Thoracic aorta (tissue), 2 donors: ENCODE results near the gene TNFRSF18. TPM values are rescaled to one million over a fixed set of nuclear protein-coding genes. Genes with fewer than 3 reads are reported as not detected.

ENCODE experiments used
- ATAC-seq: fragments of 150-250 bp; one replicate; pipeline ENCODE4 v1.8.0; 2017; ENCODE audit warnings: low read depth; ENCODE audit not compliant: insufficient number of reproducible peaks, low FRiP score
- DNase-seq: peaks from one replicate; pipeline ENCODE4 v3.0.0-alpha.2; 2020; ENCODE audit warnings: low spot score
- H3K27ac ChIP-seq, 2 donors: fragments of 200-600 bp; sonication (generic); 1 replicate in 1 of 2; 2 replicates in 1 of 2; pipeline ENCODE4 v1.5.1; 2016; ENCODE audit warnings: mild to moderate bottlenecking in 2 of 2, moderate library complexity in 2 of 2
- H3K27me3 ChIP-seq: fragments of 200-600 bp; sonication (generic); replicated peaks from 2 replicates; pipeline ENCODE4 v1.6.0; 2016; ENCODE audit warnings: mild to moderate bottlenecking; ENCODE audit not compliant: insufficient read depth
- H3K36me3 ChIP-seq: fragments of 200-600 bp; sonication (generic); one replicate; pipeline ENCODE4 v1.5.1; 2016
- H3K4me1 ChIP-seq, 2 donors: fragments of 200-600 bp; sonication (generic); 1 replicate in 1 of 2; 2 replicates in 1 of 2; pipeline versions ENCODE4 v1.5.1 to v1.6.0; 2016; ENCODE audit warnings: low read depth in 2 of 2, mild to moderate bottlenecking in 1 of 2; ENCODE audit not compliant: control insufficient read depth in 1 of 2
- H3K4me3 ChIP-seq: fragments of 200-600 bp; sonication (generic); 2 replicates; pipeline ENCODE4 v1.5.1; 2016; ENCODE audit warnings: mild to moderate bottlenecking
- H3K9me3 ChIP-seq: fragments of 200-600 bp; sonication (generic); 2 replicates; pipeline ENCODE4 v1.5.1; 2016
- CTCF ChIP-seq: fragments of 200-600 bp; sonication (generic); IDR thresholded peaks from one replicate; pipeline ENCODE4 v1.5.1; 2019; ENCODE audit warnings: antibody characterized with exemption
- total RNA-seq, 2 donors: library from RNA; depleted of rRNA; stranded (reverse); fragments of >200 nt; gene quantifications; one replicate each; pipeline versions ENCODE4 v1.1.0 to v1.2.3, GENCODE V29; 2016

TNFRSF18 gene
- total RNA-seq, 2 donors from 2014 or later = 1.3 TPM; not detected in 1

- ATAC-seq = no peak
- Histone ChIP-seq H3K36me3 (no peaks in the 10 kb centered on the region), H3K4me3 (no peak overlapping the region), H3K4me1 (no peaks in the 10 kb centered on the region), H3K27ac (no peak overlapping the region), H3K27me3 (no peaks in the 10 kb centered on the region), H3K9me3 (no peaks in the 10 kb centered on the region)
- TF ChIP-seq CTCF = no peak
- no peak for DNase-seq
Measured at GRCh38 chr1:1242461-1243265, 36.3 kb upstream of the TNFRSF18 start.

GRCh38 chr1:1241588-1242219 is 35.3 kb upstream of the TNFRSF18 start:
- H3K36me3 ChIP-seq = no peaks in the 10 kb centered on the region
- ATAC-seq = no peak
- no peak for TF ChIP-seq CTCF
- no peaks in the 10 kb centered on the region for H3K9me3 ChIP-seq
- no peak overlapping the region for H3K27ac ChIP-seq
- no peak for DNase-seq
- H3K27me3 ChIP-seq = no peaks in the 10 kb centered on the region
- H3K4me3 ChIP-seq = no peak overlapping the region
- H3K4me1 ChIP-seq = no peaks in the 10 kb centered on the region

- H3K27ac ChIP-seq = no peak overlapping the region
- no peaks in the 10 kb centered on the region for H3K4me1 ChIP-seq
- H3K4me3 ChIP-seq = no peak overlapping the region
- H3K9me3 ChIP-seq = no peaks in the 10 kb centered on the region
- ATAC-seq (no peak), DNase-seq (no peak)
- no peaks in the 10 kb centered on the region for H3K36me3 ChIP-seq
- TF ChIP-seq CTCF = no peak
- no peaks in the 10 kb centered on the region for H3K27me3 ChIP-seq
Measured at GRCh38 chr1:1240822-1241587, 34.6 kb upstream of the TNFRSF18 start.

DNA sequence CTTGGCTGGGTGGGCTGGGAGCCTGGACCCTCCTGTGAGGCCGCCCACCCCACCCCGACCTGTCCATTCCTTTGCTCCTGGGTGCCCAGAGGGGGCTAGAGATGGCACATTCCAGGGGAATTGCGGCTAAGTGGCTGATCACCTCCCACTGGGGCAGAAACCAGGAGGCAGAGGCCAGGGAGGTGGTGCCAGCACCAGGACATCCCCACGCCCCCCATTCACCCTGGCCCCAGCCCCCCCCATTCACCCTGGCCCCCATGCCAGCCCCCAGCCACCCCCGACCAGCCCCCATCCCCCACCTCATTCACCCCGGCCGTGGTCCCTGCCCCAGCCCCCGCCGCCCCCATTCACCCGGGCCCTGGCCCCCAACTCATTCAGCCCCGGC is 33.9 kb upstream of the TNFRSF18 start:
- Histone ChIP-seq H3K9me3 (no peaks in the 10 kb centered on the region), H3K4me3 (no peak overlapping the region), H3K36me3 (no peaks in the 10 kb centered on the region), H3K27ac (no peak overlapping the region), H3K27me3 (no peaks in the 10 kb centered on the region), H3K4me1 (no peaks in the 10 kb centered on the region)
- no peak for DNase-seq
- TF ChIP-seq CTCF = no peak
- no peak for ATAC-seq
